ENCODE measurements around the gene SPRED1.

The SPRED1 gene

DNA sequence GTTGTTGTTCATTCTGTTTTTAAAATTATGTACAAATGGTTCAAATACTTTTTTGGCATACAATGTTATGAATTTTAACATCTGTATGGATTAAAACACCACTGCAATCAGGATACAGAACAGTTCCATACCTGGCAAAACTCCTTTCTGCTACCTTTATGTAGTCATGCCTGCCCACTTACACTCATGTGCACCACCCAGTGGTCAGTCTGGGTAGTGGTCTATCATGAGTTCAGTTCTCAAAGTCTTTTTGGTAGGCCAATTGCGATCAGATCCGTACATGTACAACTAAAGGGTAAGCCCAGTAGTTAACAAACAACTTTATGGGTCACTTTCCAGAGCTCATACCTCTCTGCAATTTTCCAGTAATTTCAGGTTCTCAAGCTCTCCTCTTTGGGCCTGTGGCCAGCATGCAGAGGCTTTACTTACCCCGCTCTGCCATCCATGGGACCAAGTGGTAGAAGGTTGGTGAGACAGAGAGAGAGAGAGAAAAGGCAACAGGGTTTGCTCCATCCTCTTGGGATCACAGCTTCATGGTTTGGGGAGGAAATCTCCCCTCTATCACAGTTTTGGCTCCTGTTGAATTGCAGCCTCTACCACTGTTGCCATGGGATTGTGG is 137.4 kb downstream of the SPRED1 start:
- POLR2A ChIA-PET, result no interaction called here
- no peak for TF ChIP-seq ZIC2 (tag by site-specific recombination; IDR thresholded peaks at IDR 0.05)
- TF ChIP-seq ZNF654 (tag by site-specific recombination; IDR thresholded peaks at IDR 0.05; ENCODE audit: low read depth), result peak; percentile 41
- Histone ChIP-seq H3K9me3 (ENCODE audit: control insufficient read depth, insufficient read depth, low read depth, low read length) (no peaks in the 10 kb centered on the region), H3K36me3 (ENCODE audit: control insufficient read depth in 2 of 2, insufficient read depth in 1 of 2, low read length in 2 of 2) (no peaks in the 10 kb centered on the region), H3K4me3 (ENCODE audit: low read depth, low read length) (no peak overlapping the region), H3K27ac (ENCODE audit: extremely low read depth, low read depth, low read length) (no peak overlapping the region), H3K4me1 (ENCODE audit: control insufficient read depth, insufficient read depth, low read length) (no peaks in the 10 kb centered on the region)
- CTCF ChIA-PET, result interaction anchor here (0.6 to 2.0 kb wide), 9 partner anchors 18 to 389 kb away, joined by 3 to 5 read pairs (median 3); no protein-coding TSS in a partner anchor

DNA sequence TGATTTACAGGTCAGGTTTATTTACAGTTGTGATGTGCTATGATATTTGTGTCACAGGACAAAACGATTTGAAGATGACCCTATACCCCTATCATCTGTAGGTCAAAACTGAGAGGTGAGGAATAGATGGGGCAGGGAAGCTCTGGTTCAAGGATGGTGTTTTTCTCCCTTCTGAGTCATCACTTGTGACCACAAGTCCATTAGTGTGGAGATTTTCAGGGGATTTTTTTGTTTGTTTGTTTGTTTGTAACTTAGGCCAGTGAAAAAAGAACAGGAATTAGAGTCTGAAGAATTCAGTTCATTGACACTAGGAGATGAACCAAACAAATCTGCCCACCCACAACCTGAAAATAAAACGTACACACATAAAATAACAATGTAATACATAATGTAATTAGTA is 138.6 kb downstream of the SPRED1 start:
- no peak for TF ChIP-seq ZNF302 (tag by site-specific recombination; IDR thresholded peaks at IDR 0.05; ENCODE audit: low read depth)
- TF ChIP-seq, protein P1, sequence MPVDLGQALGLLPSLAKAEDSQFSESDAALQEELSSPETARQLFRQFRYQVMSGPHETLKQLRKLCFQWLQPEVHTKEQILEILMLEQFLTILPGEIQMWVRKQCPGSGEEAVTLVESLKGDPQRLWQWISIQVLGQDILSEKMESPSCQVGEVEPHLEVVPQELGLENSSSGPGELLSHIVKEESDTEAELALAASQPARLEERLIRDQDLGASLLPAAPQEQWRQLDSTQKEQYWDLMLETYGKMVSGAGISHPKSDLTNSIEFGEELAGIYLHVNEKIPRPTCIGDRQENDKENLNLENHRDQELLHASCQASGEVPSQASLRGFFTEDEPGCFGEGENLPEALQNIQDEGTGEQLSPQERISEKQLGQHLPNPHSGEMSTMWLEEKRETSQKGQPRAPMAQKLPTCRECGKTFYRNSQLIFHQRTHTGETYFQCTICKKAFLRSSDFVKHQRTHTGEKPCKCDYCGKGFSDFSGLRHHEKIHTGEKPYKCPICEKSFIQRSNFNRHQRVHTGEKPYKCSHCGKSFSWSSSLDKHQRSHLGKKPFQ (tag by site-specific recombination; IDR thresholded peaks at IDR 0.05), result no peak
- Histone ChIP-seq H3K27ac (ENCODE audit: extremely low read depth, low read depth, low read length) (no peak overlapping the region), H3K9me3 (ENCODE audit: control insufficient read depth, insufficient read depth, low read depth, low read length) (no peaks in the 10 kb centered on the region), H3K36me3 (ENCODE audit: control insufficient read depth in 2 of 2, insufficient read depth in 1 of 2, low read length in 2 of 2) (no peaks in the 10 kb centered on the region), H3K4me3 (ENCODE audit: low read depth, low read length) (no peak overlapping the region), H3K4me1 (ENCODE audit: control insufficient read depth, insufficient read depth, low read length) (no peaks in the 10 kb centered on the region)
- POLR2A ChIA-PET, result no interaction called here
- CTCF ChIA-PET, result interaction anchor here (0.7 to 2.0 kb wide), 5 partner anchors 35 to 415 kb away, joined by 3 to 5 read pairs (median 4); no protein-coding TSS in a partner anchor

DNA sequence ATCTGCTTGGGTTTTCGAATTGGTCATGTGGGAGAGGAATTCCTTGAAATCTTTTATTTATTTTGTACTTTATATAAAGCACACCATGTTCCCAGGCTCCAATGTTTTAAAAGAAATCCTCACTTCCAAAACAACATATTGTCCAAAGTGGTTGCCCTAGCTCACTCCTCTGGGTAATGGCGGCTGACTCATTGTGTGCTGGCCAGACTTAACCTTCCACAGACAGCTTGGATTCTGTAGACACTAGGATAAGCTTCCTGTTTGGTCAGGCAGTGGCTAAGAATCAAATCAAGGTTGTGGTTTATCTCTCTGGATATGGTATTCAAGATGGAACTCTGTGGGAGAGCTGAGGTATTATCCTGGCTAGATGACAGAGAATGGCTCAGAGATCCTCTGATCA is 145.5 kb downstream of the SPRED1 start:
- ChIA-PET POLR2A (no interaction called here), CTCF (interaction anchor here (0.6 kb wide), 1 partner anchor 168 kb away, joined by 4 read pairs; no protein-coding TSS in a partner anchor)
- H3K36me3 ChIP-seq (ENCODE audit: control insufficient read depth in 2 of 2, insufficient read depth in 1 of 2, low read length in 2 of 2), result no peaks in the 10 kb centered on the region
- H3K27ac ChIP-seq (ENCODE audit: extremely low read depth, low read depth, low read length), result no peak overlapping the region
- no peaks in the 10 kb centered on the region for H3K4me1 ChIP-seq (ENCODE audit: control insufficient read depth, insufficient read depth, low read length)
- no peaks in the 10 kb centered on the region for H3K9me3 ChIP-seq (ENCODE audit: control insufficient read depth, insufficient read depth, low read depth, low read length)
- TF ChIP-seq ZBTB48 (tag by site-specific recombination; IDR thresholded peaks at IDR 0.05) (no peak), ZNF544 (tag by site-specific recombination; IDR thresholded peaks at IDR 0.05) (no peak), GLIS1 (tag by site-specific recombination; IDR thresholded peaks at IDR 0.05) (no peak), ZNF48 (tag by site-specific recombination; IDR thresholded peaks at IDR 0.05) (no peak), YY1 (tag by site-specific recombination; IDR thresholded peaks at IDR 0.05) (no peak), ZNF311 (tag by site-specific recombination; IDR thresholded peaks at IDR 0.05; ENCODE audit: borderline replicate concordance) (no peak), OSR2 (tag by site-specific recombination; IDR thresholded peaks at IDR 0.05) (no peak), ZBTB20 (tag by site-specific recombination; IDR thresholded peaks at IDR 0.05) (no peak), GFI1B (tag by site-specific recombination; IDR thresholded peaks at IDR 0.05) (no peak), KLF10 (tag by site-specific recombination; IDR thresholded peaks at IDR 0.05) (no peak), FEZF1 (tag by site-specific recombination; IDR thresholded peaks at IDR 0.05) (no peak), KLF16 (tag by site-specific recombination; IDR thresholded peaks at IDR 0.05) (no peak), ZNF335 (tag by site-specific recombination; conservative IDR thresholded peaks at IDR 0.05) (no peak), KLF9 (tag by site-specific recombination; IDR thresholded peaks at IDR 0.05; ENCODE audit: low read depth) (no peak)
- TF ChIP-seq, protein P2, sequence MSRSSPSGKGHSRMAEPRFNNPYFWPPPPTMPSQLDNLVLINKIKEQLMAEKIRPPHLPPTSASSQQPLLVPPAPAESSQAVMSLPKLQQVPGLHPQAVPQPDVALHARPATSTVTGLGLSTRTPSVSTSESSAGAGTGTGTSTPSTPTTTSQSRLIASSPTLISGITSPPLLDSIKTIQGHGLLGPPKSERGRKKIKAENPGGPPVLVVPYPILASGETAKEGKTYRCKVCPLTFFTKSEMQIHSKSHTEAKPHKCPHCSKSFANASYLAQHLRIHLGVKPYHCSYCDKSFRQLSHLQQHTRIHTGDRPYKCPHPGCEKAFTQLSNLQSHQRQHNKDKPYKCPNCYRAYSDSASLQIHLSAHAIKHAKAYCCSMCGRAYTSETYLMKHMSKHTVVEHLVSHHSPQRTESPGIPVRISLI (tag by site-specific recombination; IDR thresholded peaks at IDR 0.05), result no peak
- TF ChIP-seq, protein P3, sequence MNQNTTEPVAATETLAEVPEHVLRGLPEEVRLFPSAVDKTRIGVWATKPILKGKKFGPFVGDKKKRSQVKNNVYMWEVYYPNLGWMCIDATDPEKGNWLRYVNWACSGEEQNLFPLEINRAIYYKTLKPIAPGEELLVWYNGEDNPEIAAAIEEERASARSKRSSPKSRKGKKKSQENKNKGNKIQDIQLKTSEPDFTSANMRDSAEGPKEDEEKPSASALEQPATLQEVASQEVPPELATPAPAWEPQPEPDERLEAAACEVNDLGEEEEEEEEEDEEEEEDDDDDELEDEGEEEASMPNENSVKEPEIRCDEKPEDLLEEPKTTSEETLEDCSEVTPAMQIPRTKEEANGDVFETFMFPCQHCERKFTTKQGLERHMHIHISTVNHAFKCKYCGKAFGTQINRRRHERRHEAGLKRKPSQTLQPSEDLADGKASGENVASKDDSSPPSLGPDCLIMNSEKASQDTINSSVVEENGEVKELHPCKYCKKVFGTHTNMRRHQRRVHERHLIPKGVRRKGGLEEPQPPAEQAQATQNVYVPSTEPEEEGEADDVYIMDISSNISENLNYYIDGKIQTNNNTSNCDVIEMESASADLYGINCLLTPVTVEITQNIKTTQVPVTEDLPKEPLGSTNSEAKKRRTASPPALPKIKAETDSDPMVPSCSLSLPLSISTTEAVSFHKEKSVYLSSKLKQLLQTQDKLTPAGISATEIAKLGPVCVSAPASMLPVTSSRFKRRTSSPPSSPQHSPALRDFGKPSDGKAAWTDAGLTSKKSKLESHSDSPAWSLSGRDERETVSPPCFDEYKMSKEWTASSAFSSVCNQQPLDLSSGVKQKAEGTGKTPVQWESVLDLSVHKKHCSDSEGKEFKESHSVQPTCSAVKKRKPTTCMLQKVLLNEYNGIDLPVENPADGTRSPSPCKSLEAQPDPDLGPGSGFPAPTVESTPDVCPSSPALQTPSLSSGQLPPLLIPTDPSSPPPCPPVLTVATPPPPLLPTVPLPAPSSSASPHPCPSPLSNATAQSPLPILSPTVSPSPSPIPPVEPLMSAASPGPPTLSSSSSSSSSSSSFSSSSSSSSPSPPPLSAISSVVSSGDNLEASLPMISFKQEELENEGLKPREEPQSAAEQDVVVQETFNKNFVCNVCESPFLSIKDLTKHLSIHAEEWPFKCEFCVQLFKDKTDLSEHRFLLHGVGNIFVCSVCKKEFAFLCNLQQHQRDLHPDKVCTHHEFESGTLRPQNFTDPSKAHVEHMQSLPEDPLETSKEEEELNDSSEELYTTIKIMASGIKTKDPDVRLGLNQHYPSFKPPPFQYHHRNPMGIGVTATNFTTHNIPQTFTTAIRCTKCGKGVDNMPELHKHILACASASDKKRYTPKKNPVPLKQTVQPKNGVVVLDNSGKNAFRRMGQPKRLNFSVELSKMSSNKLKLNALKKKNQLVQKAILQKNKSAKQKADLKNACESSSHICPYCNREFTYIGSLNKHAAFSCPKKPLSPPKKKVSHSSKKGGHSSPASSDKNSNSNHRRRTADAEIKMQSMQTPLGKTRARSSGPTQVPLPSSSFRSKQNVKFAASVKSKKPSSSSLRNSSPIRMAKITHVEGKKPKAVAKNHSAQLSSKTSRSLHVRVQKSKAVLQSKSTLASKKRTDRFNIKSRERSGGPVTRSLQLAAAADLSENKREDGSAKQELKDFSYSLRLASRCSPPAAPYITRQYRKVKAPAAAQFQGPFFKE (tag by site-specific recombination; IDR thresholded peaks at IDR 0.05; ENCODE audit: borderline replicate concordance), result no peak
- H3K4me3 ChIP-seq (ENCODE audit: low read depth, low read length), result no peak overlapping the region
